Fibroblast of mammary gland (primary cell): ENCODE measurements around the gene TOP2B.
A peak's percentile ranks its signal among the peaks of the same experiment; 100 is the strongest.

ENCODE experiments used
- DNase-seq: peaks from one replicate; pipeline ENCODE4 v3.0.0-alpha.2; 2010; ENCODE audit warnings: low read depth
- H3K4me3 ChIP-seq: 2 replicates; pipeline ENCODE4 v1.5.1; 2011; ENCODE audit warnings: low read depth, mild to moderate bottlenecking, low read length, moderate library complexity; ENCODE audit not compliant: control insufficient read depth
- TF ChIP-seq, protein P1 (sequence below): conservative IDR thresholded peaks from 2 replicates; pipeline ENCODE4 v1.5.1; 2011; ENCODE audit warnings: low read depth, low read length, inconsistent platforms; ENCODE audit not compliant: control insufficient read depth, insufficient read depth

The TOP2B gene

DNA sequence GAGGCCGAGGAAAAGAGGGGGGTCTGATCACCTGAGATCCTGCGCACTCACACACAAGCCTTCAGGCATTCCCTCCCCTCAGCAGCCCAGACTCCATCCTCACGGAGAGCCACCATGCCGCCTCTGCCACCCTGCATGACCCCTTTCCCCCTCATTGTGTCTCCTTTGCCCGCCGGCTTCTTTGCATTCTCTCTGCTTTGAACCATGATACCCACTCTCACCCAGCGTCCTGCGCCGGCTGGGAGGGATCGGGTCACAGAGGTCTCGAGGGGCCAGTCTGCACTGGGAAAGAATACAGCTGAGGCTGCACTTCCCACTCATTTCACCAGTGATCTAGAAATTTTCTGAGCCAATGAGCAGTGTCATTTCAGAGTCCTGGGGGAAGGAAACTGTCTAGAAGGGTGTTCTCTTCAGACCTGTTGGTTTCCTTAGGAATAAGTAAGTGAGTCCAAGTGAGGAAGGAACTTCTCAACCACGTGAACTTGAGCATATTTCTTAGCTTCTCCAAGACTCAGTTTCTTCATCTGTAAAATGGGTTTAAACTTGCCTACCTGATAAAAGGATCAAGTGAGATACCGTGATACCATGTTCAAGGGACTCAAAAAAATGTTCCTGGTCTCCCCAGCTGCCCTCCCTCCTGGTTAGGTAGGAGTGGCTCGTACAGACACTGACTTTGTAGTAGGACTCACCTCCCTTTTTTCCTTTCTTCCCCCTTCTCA, 96.7 kb downstream of the TOP2B start:
- no peak for DNase-seq
- TF ChIP-seq, protein P1, sequence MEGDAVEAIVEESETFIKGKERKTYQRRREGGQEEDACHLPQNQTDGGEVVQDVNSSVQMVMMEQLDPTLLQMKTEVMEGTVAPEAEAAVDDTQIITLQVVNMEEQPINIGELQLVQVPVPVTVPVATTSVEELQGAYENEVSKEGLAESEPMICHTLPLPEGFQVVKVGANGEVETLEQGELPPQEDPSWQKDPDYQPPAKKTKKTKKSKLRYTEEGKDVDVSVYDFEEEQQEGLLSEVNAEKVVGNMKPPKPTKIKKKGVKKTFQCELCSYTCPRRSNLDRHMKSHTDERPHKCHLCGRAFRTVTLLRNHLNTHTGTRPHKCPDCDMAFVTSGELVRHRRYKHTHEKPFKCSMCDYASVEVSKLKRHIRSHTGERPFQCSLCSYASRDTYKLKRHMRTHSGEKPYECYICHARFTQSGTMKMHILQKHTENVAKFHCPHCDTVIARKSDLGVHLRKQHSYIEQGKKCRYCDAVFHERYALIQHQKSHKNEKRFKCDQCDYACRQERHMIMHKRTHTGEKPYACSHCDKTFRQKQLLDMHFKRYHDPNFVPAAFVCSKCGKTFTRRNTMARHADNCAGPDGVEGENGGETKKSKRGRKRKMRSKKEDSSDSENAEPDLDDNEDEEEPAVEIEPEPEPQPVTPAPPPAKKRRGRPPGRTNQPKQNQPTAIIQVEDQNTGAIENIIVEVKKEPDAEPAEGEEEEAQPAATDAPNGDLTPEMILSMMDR: no peak
- H3K4me3 ChIP-seq: no peak overlapping the region

DNA sequence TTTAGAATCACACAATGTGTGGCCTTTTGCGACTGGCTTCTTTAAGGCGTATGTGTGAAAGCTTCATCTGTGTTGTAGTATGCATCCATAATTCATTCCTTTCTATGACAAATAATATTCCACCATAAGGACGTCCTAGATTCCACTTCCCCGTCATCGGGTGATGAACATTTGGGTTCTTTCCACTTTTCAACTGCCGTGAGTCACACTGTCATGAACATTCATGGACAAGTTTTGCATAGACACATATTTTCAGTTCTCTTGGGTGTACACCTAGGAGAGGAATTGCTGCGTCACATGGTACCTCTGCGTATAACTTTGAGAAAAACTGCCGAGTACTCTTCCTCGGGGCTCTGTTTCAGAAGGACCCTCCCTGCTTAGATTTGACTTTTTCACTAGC, 97.3 kb downstream of the TOP2B start:
- no peak for DNase-seq
- TF ChIP-seq, protein P1: no peak
- H3K4me3 ChIP-seq: no peak overlapping the region

DNA sequence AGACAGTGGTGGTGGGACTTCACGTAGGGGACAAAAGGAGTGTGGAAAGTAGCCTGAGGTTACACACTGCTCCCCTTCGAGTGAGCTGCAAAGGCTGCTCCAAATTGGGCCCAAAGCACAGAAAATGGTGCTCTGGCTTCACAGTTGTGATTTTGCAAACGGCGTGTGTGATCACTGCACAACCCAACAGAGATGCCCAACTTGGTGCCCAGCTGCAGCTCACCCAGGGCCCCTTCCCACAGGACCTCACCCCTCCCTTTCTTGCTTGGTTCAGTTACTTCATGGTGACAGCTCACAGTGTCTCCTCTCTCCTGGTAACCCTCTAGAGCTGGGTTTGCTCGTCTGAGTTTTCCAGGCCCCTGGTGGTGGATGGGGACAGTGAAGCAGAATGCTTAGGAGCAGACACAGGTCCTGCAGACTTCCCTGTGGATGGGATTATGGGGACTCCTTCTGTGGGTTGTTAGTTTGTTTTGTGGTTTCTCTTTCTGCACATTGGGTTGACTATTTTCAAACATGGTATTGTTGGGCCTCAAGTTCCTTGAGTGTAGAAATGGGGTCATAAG, 98.3 kb downstream of the TOP2B start:
- H3K4me3 ChIP-seq: no peak overlapping the region
- TF ChIP-seq, protein P1: no peak
- no peak for DNase-seq

DNA sequence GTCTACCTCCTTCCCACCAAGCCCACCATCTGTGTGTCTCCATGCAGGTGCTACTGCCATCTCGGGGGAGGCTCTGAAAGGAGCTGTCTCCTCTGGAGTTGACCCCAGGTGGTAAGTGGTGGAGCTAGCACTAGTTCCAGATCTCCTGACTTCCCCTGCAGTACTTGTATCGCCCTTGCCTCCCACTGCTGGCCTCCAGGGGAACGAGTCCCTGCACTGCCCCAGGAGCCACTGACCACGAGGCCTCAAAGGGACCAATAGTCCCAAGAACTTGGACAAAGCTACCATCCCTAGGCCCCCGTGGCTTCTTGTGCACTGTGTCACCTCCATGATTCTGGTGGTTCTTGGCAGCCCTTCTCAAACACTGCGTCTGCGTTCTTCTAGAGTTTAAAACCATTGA, 98.9 kb downstream of the TOP2B start:
- no peak for DNase-seq
- H3K4me3 ChIP-seq: no peak overlapping the region
- TF ChIP-seq, protein P1: no peak

DNA sequence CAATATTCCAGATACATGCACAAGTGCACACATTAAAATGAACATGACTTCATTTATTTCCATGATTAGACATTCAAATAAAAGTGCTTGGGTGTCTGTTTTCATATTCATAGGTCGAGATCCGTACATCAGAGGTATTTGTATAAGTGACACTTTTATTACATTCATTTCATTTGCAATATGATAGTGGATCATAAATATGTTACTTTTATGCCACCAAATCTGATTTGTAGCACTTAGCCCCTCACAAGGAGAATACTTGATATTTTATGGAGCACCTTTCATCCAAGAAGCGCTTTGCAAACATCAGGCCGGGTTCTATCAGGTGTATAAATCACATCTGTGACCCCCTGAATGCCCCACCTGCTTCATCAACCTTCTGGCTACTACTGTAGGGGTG, 100.6 kb downstream of the TOP2B start:
- no peak for DNase-seq
- TF ChIP-seq, protein P1: no peak
- H3K4me3 ChIP-seq: no peak overlapping the region

DNA sequence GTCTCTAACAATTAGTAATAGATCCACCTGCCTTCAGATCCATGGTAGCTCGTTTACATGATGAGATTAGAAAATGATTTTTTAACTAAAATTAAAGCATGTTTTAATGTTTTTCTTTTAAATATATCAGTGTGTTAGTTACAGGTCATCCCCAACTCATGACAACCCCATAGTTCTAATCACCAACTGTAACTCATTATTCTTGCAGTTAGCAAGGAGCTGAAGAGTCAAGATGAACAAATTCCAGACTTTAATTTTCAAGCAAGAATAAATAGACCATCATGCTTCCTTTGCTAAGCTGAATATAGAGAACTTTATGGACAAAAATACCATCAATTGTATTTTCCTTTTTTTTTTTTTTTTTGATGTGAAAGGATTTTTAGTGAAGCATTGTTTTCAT, 101.1 kb downstream of the TOP2B start:
- TF ChIP-seq, protein P1: no peak
- no peak overlapping the region for H3K4me3 ChIP-seq
- peak; percentile 20 for DNase-seq
